HG03520 (cell line): ENCODE measurements around the gene FBXO30.

Experiments used
- ATAC-seq: cut with Tn5 transposase; IDR thresholded peaks from one replicate; pipeline ENCODE4 v1.9.1; 2021; ENCODE audit warnings: mild to moderate bottlenecking, moderate library complexity; ENCODE audit not compliant: unreplicated experiment

Gene FBXO30

GRCh38 chr6:145758113-145758512 is 56.5 kb downstream of the FBXO30 start:
- no peak for ATAC-seq

GRCh38 chr6:145756170-145756662 is 58.4 kb downstream of the FBXO30 start:
- no peak for ATAC-seq

GRCh38 chr6:145755682-145756081 is 58.9 kb downstream of the FBXO30 start:
- no peak for ATAC-seq

GRCh38 chr6:145752638-145753037 is 62.0 kb downstream of the FBXO30 start:
- ATAC-seq, result no peak

- ATAC-seq, result peak; percentile 76
Measured at GRCh38 chr6:145749632-145750031, 65.0 kb downstream of the FBXO30 start.

- ATAC-seq, result no peak
Measured at GRCh38 chr6:145745861-145746260, 68.7 kb downstream of the FBXO30 start.

GRCh38 chr6:145744619-145745018 is 70.0 kb downstream of the FBXO30 start:
- ATAC-seq, result no peak
